ENCODE data around the gene DAPK2. TPM values are rescaled to one million over a fixed set of nuclear protein-coding genes. Genes with fewer than 3 reads are reported as not detected.
A peak's percentile ranks its signal among the peaks of the same experiment; 100 is the strongest.

The DAPK2 gene
- total RNA-seq, 1 donor from 2014 or later: 2.6 TPM

- Mint-ChIP-seq H3K27ac (ENCODE audit: unreplicated experiment) (no peak overlapping the region), H3K36me3 (ENCODE audit: unreplicated experiment) (no peaks in the 10 kb centered on the region), H3K4me1 (ENCODE audit: low read depth, unreplicated experiment) (peaks cover 3% of the 10 kb centered on the region), H3K4me3 (ENCODE audit: unreplicated experiment) (no peak overlapping the region), H3K27me3 (ENCODE audit: unreplicated experiment) (no peaks in the 10 kb centered on the region), H3K9me3 (ENCODE audit: unreplicated experiment) (peaks cover 6% of the 10 kb centered on the region)
- no peak for DNase-seq
- no peak for TF ChIP-seq CTCF (IDR thresholded peaks at IDR 0.05; ENCODE audit: partially characterized antibody, unreplicated experiment)
Observed at GRCh38 chr15:64052925-64053491, 6.7 kb upstream of the DAPK2 start.

GRCh38 chr15:64051407-64052259 lies 5.3 kb upstream of the DAPK2 start:
- DNase-seq: no peak
- peaks cover 5% of the 10 kb centered on the region for H3K4me1 Mint-ChIP-seq (ENCODE audit: low read depth, unreplicated experiment)
- peaks cover 6% of the 10 kb centered on the region for H3K9me3 Mint-ChIP-seq (ENCODE audit: unreplicated experiment)
- H3K27me3 Mint-ChIP-seq (ENCODE audit: unreplicated experiment): peaks cover 3% of the 10 kb centered on the region
- no peak for TF ChIP-seq CTCF (IDR thresholded peaks at IDR 0.05; ENCODE audit: partially characterized antibody, unreplicated experiment)
- no peaks in the 10 kb centered on the region for H3K36me3 Mint-ChIP-seq (ENCODE audit: unreplicated experiment)
- H3K27ac Mint-ChIP-seq (ENCODE audit: unreplicated experiment): no peak overlapping the region
- H3K4me3 Mint-ChIP-seq (ENCODE audit: unreplicated experiment): no peak overlapping the region

GRCh38 chr15:64051093-64051402 lies 4.8 kb upstream of the DAPK2 start:
- no peak for TF ChIP-seq CTCF (IDR thresholded peaks at IDR 0.05; ENCODE audit: partially characterized antibody, unreplicated experiment)
- no peak for DNase-seq
- no peaks in the 10 kb centered on the region for H3K36me3 Mint-ChIP-seq (ENCODE audit: unreplicated experiment)
- H3K4me3 Mint-ChIP-seq (ENCODE audit: unreplicated experiment): no peak overlapping the region
- peaks cover 5% of the 10 kb centered on the region for H3K9me3 Mint-ChIP-seq (ENCODE audit: unreplicated experiment)
- H3K27ac Mint-ChIP-seq (ENCODE audit: unreplicated experiment): no peak overlapping the region
- H3K27me3 Mint-ChIP-seq (ENCODE audit: unreplicated experiment): peaks cover 4% of the 10 kb centered on the region
- H3K4me1 Mint-ChIP-seq (ENCODE audit: low read depth, unreplicated experiment): peaks cover 5% of the 10 kb centered on the region

- Mint-ChIP-seq H3K36me3 (ENCODE audit: unreplicated experiment) (no peaks in the 10 kb centered on the region), H3K4me1 (ENCODE audit: low read depth, unreplicated experiment) (peaks cover 5% of the 10 kb centered on the region), H3K9me3 (ENCODE audit: unreplicated experiment) (peaks cover 2% of the 10 kb centered on the region), H3K27ac (ENCODE audit: unreplicated experiment) (no peak overlapping the region), H3K27me3 (ENCODE audit: unreplicated experiment) (peaks cover 4% of the 10 kb centered on the region), H3K4me3 (ENCODE audit: unreplicated experiment) (no peak overlapping the region)
- peak; percentile 24 for DNase-seq
- TF ChIP-seq CTCF (IDR thresholded peaks at IDR 0.05; ENCODE audit: partially characterized antibody, unreplicated experiment): no peak
Observed at GRCh38 chr15:64050281-64051092, 4.2 kb upstream of the DAPK2 start.
